ENCODE data around the gene NOP9.

Gene NOP9

DNA sequence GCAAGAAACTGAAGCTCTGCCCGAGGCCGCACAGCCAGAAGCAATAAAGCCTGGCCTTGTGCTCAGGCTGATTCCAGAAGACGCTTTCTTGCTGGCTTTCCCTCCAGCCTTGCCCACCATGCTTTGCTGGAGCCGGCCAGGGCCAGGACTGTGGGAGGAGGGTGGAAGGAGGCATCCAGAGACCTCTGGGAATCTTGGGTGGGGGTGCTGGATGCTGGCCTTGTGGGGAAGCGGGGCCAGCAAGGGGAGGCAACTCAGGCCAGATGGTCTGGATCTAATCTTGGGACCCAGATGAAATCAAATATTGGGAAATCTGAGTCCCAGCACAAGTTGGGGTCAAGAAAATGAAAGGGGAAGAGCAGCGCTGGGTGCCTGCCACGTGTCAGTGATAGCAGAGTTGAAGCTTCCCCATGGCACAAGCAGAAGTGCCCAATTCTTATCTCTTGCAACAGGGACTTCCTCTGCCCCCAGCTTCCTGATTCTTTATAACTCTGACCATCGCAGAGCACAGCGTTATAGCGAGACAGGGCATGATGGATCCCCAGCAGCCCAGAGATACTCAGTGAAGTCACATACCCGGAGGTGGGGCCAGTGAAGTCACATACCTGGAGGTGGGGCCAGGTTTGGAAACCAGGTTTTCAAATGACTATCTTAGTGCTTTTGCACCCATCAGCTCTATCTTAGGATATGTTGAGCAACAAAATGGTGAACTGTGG lies 21.9 kb upstream of the NOP9 start:
- H2AFZ ChIP-seq (ENCODE audit: low read depth, low read length, severe bottlenecking) = no peak overlapping the region
- TF ChIP-seq, protein P1, sequence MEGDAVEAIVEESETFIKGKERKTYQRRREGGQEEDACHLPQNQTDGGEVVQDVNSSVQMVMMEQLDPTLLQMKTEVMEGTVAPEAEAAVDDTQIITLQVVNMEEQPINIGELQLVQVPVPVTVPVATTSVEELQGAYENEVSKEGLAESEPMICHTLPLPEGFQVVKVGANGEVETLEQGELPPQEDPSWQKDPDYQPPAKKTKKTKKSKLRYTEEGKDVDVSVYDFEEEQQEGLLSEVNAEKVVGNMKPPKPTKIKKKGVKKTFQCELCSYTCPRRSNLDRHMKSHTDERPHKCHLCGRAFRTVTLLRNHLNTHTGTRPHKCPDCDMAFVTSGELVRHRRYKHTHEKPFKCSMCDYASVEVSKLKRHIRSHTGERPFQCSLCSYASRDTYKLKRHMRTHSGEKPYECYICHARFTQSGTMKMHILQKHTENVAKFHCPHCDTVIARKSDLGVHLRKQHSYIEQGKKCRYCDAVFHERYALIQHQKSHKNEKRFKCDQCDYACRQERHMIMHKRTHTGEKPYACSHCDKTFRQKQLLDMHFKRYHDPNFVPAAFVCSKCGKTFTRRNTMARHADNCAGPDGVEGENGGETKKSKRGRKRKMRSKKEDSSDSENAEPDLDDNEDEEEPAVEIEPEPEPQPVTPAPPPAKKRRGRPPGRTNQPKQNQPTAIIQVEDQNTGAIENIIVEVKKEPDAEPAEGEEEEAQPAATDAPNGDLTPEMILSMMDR (IDR thresholded peaks at IDR 0.05; ENCODE audit: insufficient read depth, low read length, poor library complexity, severe bottlenecking) = no peak
- TF ChIP-seq EZH2phosphoT487 (conservative IDR thresholded peaks at IDR 0.05; ENCODE audit: low read length) = no peak
- no peaks in the 10 kb centered on the region for H3K36me3 ChIP-seq (ENCODE audit: low read length)
- H4K20me1 ChIP-seq (ENCODE audit: low read depth, low read length) = no peaks in the 10 kb centered on the region
- peaks cover under 1% of the 10 kb centered on the region; the same call in 1 of the 2 replicates for H3F3A ChIP-seq (ENCODE audit: insufficient read depth)
- H3K79me2 ChIP-seq (ENCODE audit: insufficient read depth, low read length) = 0 out of 2 replicates have a peak, but pooled peaks cover under 1% of the 10 kb centered on the region
- no peak overlapping the region for H3K27ac ChIP-seq (ENCODE audit: low read depth, low read length)
- no peaks in the 10 kb centered on the region for H3K9me2 ChIP-seq (replicated peaks; ENCODE audit: insufficient read depth, low read length)
- no peak overlapping the region for H3K4me3 ChIP-seq (ENCODE audit: insufficient read depth, low read length, poor library complexity, severe bottlenecking)
- H3K9ac ChIP-seq (ENCODE audit: low read length) = no peak overlapping the region
- no peaks in the 10 kb centered on the region for H3K27me3 ChIP-seq (ENCODE audit: low read length)
- no peak overlapping the region for H3K4me2 ChIP-seq (ENCODE audit: low read depth, low read length, poor library complexity, severe bottlenecking)
- H3K9me3 ChIP-seq (ENCODE audit: insufficient read depth, low read length) = no peaks in the 10 kb centered on the region

DNA sequence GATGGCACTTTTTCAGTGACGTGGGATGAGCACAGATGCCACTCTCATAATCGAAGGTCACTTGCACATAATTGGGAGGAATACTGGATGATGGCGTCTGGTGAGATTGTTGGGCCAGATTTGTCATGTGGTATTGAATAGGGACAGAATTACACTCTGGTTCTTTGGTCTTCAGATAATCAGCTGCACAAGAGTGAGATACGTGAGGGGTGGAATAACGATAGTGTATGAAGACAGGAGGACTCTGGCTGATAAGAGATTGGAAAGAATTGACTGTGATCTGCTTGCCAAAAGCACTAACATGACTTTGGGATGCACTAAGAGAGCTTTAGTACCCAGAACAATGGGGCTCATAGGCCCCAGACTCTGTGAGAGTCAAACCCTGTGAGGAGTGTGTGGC lies 21.2 kb upstream of the NOP9 start:
- Histone ChIP-seq H4K20me1 (ENCODE audit: low read depth, low read length) (no peaks in the 10 kb centered on the region), H3K4me2 (ENCODE audit: low read depth, low read length, poor library complexity, severe bottlenecking) (no peak overlapping the region), H3K9me2 (replicated peaks; ENCODE audit: insufficient read depth, low read length) (no peaks in the 10 kb centered on the region), H3K27ac (ENCODE audit: low read depth, low read length) (no peak overlapping the region), H3K9ac (ENCODE audit: low read length) (no peak overlapping the region), H3K79me2 (ENCODE audit: insufficient read depth, low read length) (no peaks in the 10 kb centered on the region), H3K36me3 (ENCODE audit: low read length) (no peaks in the 10 kb centered on the region), H3K4me3 (ENCODE audit: insufficient read depth, low read length, poor library complexity, severe bottlenecking) (no peak overlapping the region), H3K27me3 (ENCODE audit: low read length) (no peaks in the 10 kb centered on the region), H2AFZ (ENCODE audit: low read depth, low read length, severe bottlenecking) (no peak overlapping the region), H3F3A (ENCODE audit: insufficient read depth) (no peaks in the 10 kb centered on the region), H3K9me3 (ENCODE audit: insufficient read depth, low read length) (no peaks in the 10 kb centered on the region)
- TF ChIP-seq, protein P1 (IDR thresholded peaks at IDR 0.05; ENCODE audit: insufficient read depth, low read length, poor library complexity, severe bottlenecking) = no peak
- TF ChIP-seq EZH2phosphoT487 (conservative IDR thresholded peaks at IDR 0.05; ENCODE audit: low read length) = no peak

DNA sequence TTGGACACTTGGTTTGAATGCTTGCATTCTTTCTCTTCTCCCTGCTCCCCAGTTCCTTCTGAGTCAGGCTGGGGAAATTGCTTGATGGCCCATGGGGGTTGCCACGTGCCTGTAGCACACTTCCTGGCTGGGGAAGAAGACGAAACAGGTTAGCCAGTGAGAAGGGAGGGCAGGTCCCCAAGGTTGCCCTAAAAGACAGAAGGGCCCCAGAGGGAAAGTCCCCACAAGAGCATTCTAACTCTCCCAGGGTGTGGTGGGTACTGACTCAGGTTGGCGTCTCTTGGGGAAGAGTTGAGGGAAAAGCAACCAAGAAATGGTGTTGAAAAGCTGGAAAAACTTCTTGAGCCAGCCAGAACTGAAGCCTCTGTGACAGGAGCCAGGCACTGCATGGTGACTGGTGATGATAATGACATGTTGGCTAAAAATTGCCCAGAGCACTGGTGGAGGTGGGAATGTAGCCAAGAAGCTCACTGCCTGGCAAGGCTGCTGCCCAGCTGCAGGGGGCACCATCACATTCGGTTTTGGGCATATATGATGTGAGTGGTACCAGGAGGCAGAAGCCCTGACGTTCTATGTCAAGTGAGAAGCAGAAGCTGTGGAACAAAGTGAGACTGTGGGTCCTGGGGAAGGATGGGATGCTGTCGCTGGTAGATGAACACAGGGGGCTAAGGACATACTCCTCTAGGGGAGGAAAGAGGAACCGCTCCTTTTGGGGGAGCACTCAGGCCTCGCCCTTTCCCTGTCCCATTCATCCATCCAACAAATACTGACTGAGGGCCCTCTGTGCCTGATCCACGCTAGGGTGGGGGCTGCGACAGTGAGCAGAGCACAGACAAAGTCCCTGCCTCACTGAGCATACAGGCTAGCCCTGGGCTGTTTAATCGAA lies 20.1 kb upstream of the NOP9 start:
- Histone ChIP-seq H2AFZ (ENCODE audit: low read depth, low read length, severe bottlenecking) (no peak overlapping the region), H4K20me1 (ENCODE audit: low read depth, low read length) (no peaks in the 10 kb centered on the region), H3K9me3 (ENCODE audit: insufficient read depth, low read length) (no peaks in the 10 kb centered on the region), H3K4me3 (ENCODE audit: insufficient read depth, low read length, poor library complexity, severe bottlenecking) (no peak overlapping the region), H3F3A (ENCODE audit: insufficient read depth) (no peaks in the 10 kb centered on the region), H3K4me2 (ENCODE audit: low read depth, low read length, poor library complexity, severe bottlenecking) (no peak overlapping the region), H3K36me3 (ENCODE audit: low read length) (no peaks in the 10 kb centered on the region), H3K9ac (ENCODE audit: low read length) (no peak overlapping the region), H3K9me2 (replicated peaks; ENCODE audit: insufficient read depth, low read length) (no peaks in the 10 kb centered on the region), H3K27ac (ENCODE audit: low read depth, low read length) (no peak overlapping the region), H3K79me2 (ENCODE audit: insufficient read depth, low read length) (no peaks in the 10 kb centered on the region), H3K27me3 (ENCODE audit: low read length) (no peaks in the 10 kb centered on the region)
- no peak for TF ChIP-seq EZH2phosphoT487 (conservative IDR thresholded peaks at IDR 0.05; ENCODE audit: low read length)
- TF ChIP-seq, protein P1 (IDR thresholded peaks at IDR 0.05; ENCODE audit: insufficient read depth, low read length, poor library complexity, severe bottlenecking) = peak; percentile 37

All from SU-DHL-6 (cell line).